ENCODE measurements around the gene ZAR1.
"Not testable (repeated sequence)": the region's sequence is repeated elsewhere in the genome, so short reads cannot be mapped to it uniquely, and the experiment has no call there.

The ZAR1 gene

GRCh38 chr4:48490012-48490679 lies at the start of gene ZAR1:
Gene ZAR1 (plus strand): TSS chr4:48490252. CDS start chr4:48490292, 40 bp downstream.
- no peak for DNase-seq

GRCh38 chr4:48440914-48441313 lies 49.1 kb upstream of the ZAR1 start:
- DNase-seq, result peak; percentile 69 to 72

GRCh38 chr4:48445704-48446103 lies 44.3 kb upstream of the ZAR1 start:
- peak; percentile 46 to 68 for DNase-seq

- no peak for DNase-seq
Measured at GRCh38 chr4:48446642-48447041, 43.4 kb upstream of the ZAR1 start.

GRCh38 chr4:48449151-48449550 lies 40.9 kb upstream of the ZAR1 start:
- no peak for DNase-seq

GRCh38 chr4:48450740-48451139 lies 39.3 kb upstream of the ZAR1 start:
- no peak for DNase-seq

- not testable (repeated sequence) for DNase-seq
Measured at GRCh38 chr4:48451656-48452055, 38.4 kb upstream of the ZAR1 start.

- no peak for DNase-seq
Measured at GRCh38 chr4:48454591-48454990, 35.5 kb upstream of the ZAR1 start.

- no peak for DNase-seq
Measured at GRCh38 chr4:48461000-48461399, 29.1 kb upstream of the ZAR1 start.

- no peak for DNase-seq
Measured at GRCh38 chr4:48462363-48462762, 27.7 kb upstream of the ZAR1 start.

GRCh38 chr4:48467442-48467841 lies 22.6 kb upstream of the ZAR1 start:
- no peak for DNase-seq

- DNase-seq, result no peak
Measured at GRCh38 chr4:48467891-48468290, 22.2 kb upstream of the ZAR1 start.

- DNase-seq, result no peak
Measured at GRCh38 chr4:48470137-48470536, 19.9 kb upstream of the ZAR1 start.

GRCh38 chr4:48470570-48470969 lies 19.5 kb upstream of the ZAR1 start:
- no peak for DNase-seq

GRCh38 chr4:48472794-48473193 lies 17.3 kb upstream of the ZAR1 start:
- DNase-seq, result no peak

- DNase-seq, result no peak
Measured at GRCh38 chr4:48475770-48476169, 14.3 kb upstream of the ZAR1 start.

GRCh38 chr4:48478273-48478672 lies 11.8 kb upstream of the ZAR1 start:
- DNase-seq, result no peak

- DNase-seq, result no peak
Measured at GRCh38 chr4:48481581-48481980, 8.5 kb upstream of the ZAR1 start.

GRCh38 chr4:48483006-48483776 lies 6.9 kb upstream of the ZAR1 start, which contains the start of gene SLC10A4:
Gene SLC10A4 (plus strand): TSS chr4:48483343. CDS start chr4:48483562, 219 bp downstream.
- peak; percentile 52 to 62 for DNase-seq

GRCh38 chr4:48483777-48484493 lies 6.1 kb upstream of the ZAR1 start:
- DNase-seq, result no peak

GRCh38 chr4:48484494-48485168 lies 5.4 kb upstream of the ZAR1 start:
- no peak for DNase-seq

GRCh38 chr4:48489683-48490011 lies 405 bp upstream of the ZAR1 start:
- DNase-seq, result no peak

Measured in Kasumi-1 (cell line).